Ectodermal cell (in vitro differentiated cells): Measurements from ENCODE around the gene IGF1R.

Experiments
- H3K27ac ChIP-seq: 2 replicates; pipeline ENCODE4 v1.7.0; 2013; ENCODE audit warnings: mild to moderate bottlenecking, low read depth, low read length; ENCODE audit not compliant: insufficient read depth, poor library complexity, severe bottlenecking
- H3K27me3 ChIP-seq: 2 replicates; pipeline ENCODE4 v1.7.0; 2013; ENCODE audit warnings: mild to moderate bottlenecking, low read length; ENCODE audit not compliant: insufficient read depth, control insufficient read depth, poor library complexity, severe bottlenecking
- H3K36me3 ChIP-seq: one replicate; pipeline ENCODE4 v1.7.0; 2013; ENCODE audit warnings: low read length; ENCODE audit not compliant: control insufficient read depth, insufficient read depth
- H3K4me1 ChIP-seq: one replicate; pipeline ENCODE4 v1.7.0; 2013; ENCODE audit warnings: low read length; ENCODE audit not compliant: control insufficient read depth, insufficient read depth
- H3K4me3 ChIP-seq: 2 replicates; pipeline ENCODE4 v1.7.0; 2013; ENCODE audit warnings: low read depth, low read length, control low read depth; ENCODE audit not compliant: insufficient read depth
- H3K9me3 ChIP-seq: 2 replicates; pipeline ENCODE4 v1.7.0; 2013; ENCODE audit warnings: mild to moderate bottlenecking, low read length, moderate library complexity; ENCODE audit not compliant: control insufficient read depth
- WGBS, 2 experiments: methylation state at CpG; one replicate each; pipeline ENCODE4 v1.1.7; 2013; ENCODE audit warnings: missing lambda C conversion rate in 2 of 2; 5-methylcytosine and 5-hydroxymethylcytosine counted together

Gene IGF1R

GRCh38 chr15:98840053-98840452 is 191.7 kb downstream of the IGF1R start:
- Histone ChIP-seq H3K9me3 (no peaks in the 10 kb centered on the region), H3K4me3 (no peak overlapping the region), H3K27me3 (no peaks in the 10 kb centered on the region), H3K4me1 (peaks cover 7% of the 10 kb centered on the region), H3K27ac (no peak overlapping the region), H3K36me3 (no peaks in the 10 kb centered on the region)
- WGBS, 2 experiments: 92 to 93% methylated on average over 5 of the region's 5 CpGs

GRCh38 chr15:98841419-98841970 is 193.2 kb downstream of the IGF1R start:
- Histone ChIP-seq H3K4me3 (no peak overlapping the region), H3K27me3 (no peaks in the 10 kb centered on the region), H3K9me3 (no peaks in the 10 kb centered on the region), H3K27ac (no peak overlapping the region), H3K36me3 (no peaks in the 10 kb centered on the region), H3K4me1 (peaks cover 7% of the 10 kb centered on the region)
- WGBS, 2 experiments: 81 to 84% methylated on average over 4 of the region's 4 CpGs

- no peaks in the 10 kb centered on the region for H3K9me3 ChIP-seq
- H3K36me3 ChIP-seq: no peaks in the 10 kb centered on the region
- H3K27ac ChIP-seq: no peak overlapping the region
- H3K4me3 ChIP-seq: no peak overlapping the region
- H3K27me3 ChIP-seq: no peaks in the 10 kb centered on the region
- H3K4me1 ChIP-seq: peaks cover 7% of the 10 kb centered on the region
- WGBS, 2 experiments: 82 to 91% methylated on average over 6 of the region's 6 CpGs
These were observed 194.0 kb downstream of the IGF1R start for GRCh38 chr15:98842192-98842972.

GRCh38 chr15:98842973-98843285 is 194.6 kb downstream of the IGF1R start:
- 73 to 74% methylated on average over 4 of the region's 4 CpGs for WGBS, 2 experiments
- Histone ChIP-seq H3K36me3 (no peaks in the 10 kb centered on the region), H3K4me1 (peaks cover 7% of the 10 kb centered on the region), H3K27ac (no peak overlapping the region), H3K9me3 (no peaks in the 10 kb centered on the region), H3K4me3 (no peak overlapping the region), H3K27me3 (no peaks in the 10 kb centered on the region)

GRCh38 chr15:98843844-98844243 is 195.5 kb downstream of the IGF1R start:
- WGBS, 2 experiments: 79 to 95% methylated on average over 3 to 4 of the region's 4 CpGs
- H3K4me3 ChIP-seq: no peak overlapping the region
- H3K9me3 ChIP-seq: no peaks in the 10 kb centered on the region
- H3K27ac ChIP-seq: no peak overlapping the region
- no peaks in the 10 kb centered on the region for H3K36me3 ChIP-seq
- H3K4me1 ChIP-seq: peaks cover 7% of the 10 kb centered on the region
- no peaks in the 10 kb centered on the region for H3K27me3 ChIP-seq

GRCh38 chr15:98844261-98844660 is 195.9 kb downstream of the IGF1R start:
- Histone ChIP-seq H3K27me3 (no peaks in the 10 kb centered on the region), H3K27ac (no peak overlapping the region), H3K9me3 (no peaks in the 10 kb centered on the region), H3K36me3 (no peaks in the 10 kb centered on the region), H3K4me3 (no peak overlapping the region), H3K4me1 (peaks cover 7% of the 10 kb centered on the region)
- WGBS, 2 experiments: 82 to 100% methylated on average over 1 to 3 of the region's 3 CpGs

- Histone ChIP-seq H3K4me1 (peaks cover 7% of the 10 kb centered on the region), H3K9me3 (no peaks in the 10 kb centered on the region), H3K27ac (no peak overlapping the region), H3K27me3 (no peaks in the 10 kb centered on the region), H3K4me3 (no peak overlapping the region), H3K36me3 (no peaks in the 10 kb centered on the region)
- 59 to 69% methylated on average over 3 to 4 of the region's 6 CpGs for WGBS, 2 experiments
These were observed 197.0 kb downstream of the IGF1R start for GRCh38 chr15:98845138-98845884.

- Histone ChIP-seq H3K27ac (no peak overlapping the region), H3K4me1 (peaks cover 33% of the 10 kb centered on the region), H3K9me3 (no peaks in the 10 kb centered on the region), H3K36me3 (no peaks in the 10 kb centered on the region), H3K27me3 (no peaks in the 10 kb centered on the region), H3K4me3 (no peak overlapping the region)
- 17 to 21% methylated on average over 15 of the region's 15 CpGs for WGBS, 2 experiments
These were observed 202.7 kb downstream of the IGF1R start for GRCh38 chr15:98850961-98851572.

GRCh38 chr15:98853161-98853560 is 204.8 kb downstream of the IGF1R start:
- Histone ChIP-seq H3K9me3 (no peaks in the 10 kb centered on the region), H3K4me1 (peaks cover 38% of the 10 kb centered on the region), H3K4me3 (peak overlapping the region; percentile 71), H3K27ac (peak overlapping the region; percentile 53), H3K27me3 (no peaks in the 10 kb centered on the region), H3K36me3 (no peaks in the 10 kb centered on the region)
- 7% methylated on average over 8 of the region's 8 CpGs for WGBS, 2 experiments
